Stimulated activated CD8-positive, alpha-beta memory T cell treated with anti-CD3 and anti-CD28 coated beads, Interleukin-7, amount 100 ng/mL, for 48 hours (primary cell): ENCODE measurements around the gene FADS2.

Experiments
- DNase-seq, 2 donors: peaks; one replicate each; pipeline ENCODE4 v3.0.0-alpha.2; 2020; ENCODE audit warnings: low read depth in 1 of 2; ENCODE audit errors: extremely low read depth in 1 of 2

FADS2 gene

DNA sequence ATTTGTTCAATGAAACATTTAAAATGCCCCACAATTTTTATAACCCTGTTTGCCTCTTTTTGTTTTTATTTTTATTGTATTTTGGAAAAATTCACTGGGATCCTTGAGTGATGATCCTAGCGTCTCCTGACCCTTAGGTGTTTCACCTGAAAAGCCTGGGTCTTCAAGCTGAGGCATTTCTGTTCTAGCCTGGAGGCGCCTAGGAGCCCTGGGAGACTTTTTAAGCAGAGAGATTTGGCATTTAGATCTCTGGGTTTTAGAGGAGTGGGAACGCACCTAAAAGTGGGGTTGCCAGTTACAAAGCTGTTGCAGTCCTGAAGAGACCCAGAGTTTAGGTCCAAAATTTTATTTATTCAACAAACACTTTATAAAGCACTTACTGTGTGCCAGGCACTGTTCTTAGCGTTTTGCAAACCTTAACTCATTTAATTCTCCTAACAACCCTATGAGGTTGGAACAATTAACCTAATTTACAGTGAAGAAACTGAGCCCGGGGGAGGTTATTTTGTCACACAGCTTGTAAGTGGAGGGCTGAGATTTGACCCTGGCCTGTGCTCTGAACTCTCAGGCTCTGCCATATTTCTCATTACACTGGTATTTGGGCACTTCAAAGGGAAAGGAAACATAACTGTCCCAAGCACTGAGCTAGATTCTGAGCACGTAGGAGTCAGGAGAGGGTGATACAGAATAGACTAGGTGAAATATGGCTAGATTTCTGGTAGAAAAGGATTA, 10.5 kb upstream of the FADS2 start:
- DNase-seq: no peak

DNA sequence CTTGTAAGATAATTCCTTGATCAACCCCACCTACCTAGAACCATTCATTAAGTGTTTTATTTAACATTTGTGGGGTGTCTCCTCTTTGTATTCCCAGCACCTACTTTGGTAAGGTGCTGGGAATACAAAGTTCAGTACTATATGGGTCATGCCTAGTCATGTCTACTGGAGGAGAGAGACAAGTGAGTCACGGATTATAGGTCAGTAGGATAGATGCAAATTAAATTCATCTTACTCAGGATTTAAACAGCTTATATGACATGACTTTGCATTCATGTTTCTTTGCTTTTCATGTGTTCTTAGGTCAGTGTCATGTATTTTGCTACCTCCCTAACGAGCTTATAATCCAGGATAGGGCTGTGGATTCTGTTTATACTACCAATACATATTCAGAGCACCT, 7.9 kb upstream of the FADS2 start:
- no peak for DNase-seq

- no peak for DNase-seq
Measured at GRCh38 chr11:61826930-61827570, 1.1 kb upstream of the FADS2 start.

DNA sequence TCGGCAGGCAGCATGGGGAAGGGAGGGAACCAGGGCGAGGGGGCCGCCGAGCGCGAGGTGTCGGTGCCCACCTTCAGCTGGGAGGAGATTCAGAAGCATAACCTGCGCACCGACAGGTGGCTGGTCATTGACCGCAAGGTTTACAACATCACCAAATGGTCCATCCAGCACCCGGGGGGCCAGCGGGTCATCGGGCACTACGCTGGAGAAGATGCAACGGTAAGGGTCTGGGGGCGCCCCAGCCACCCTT, 204 bp downstream of the FADS2 start:
- no peak for DNase-seq

- no peak for DNase-seq
Measured at GRCh38 chr11:61828629-61829407, 718 bp downstream of the FADS2 start.

- DNase-seq: no peak
Measured at GRCh38 chr11:61829806-61830205, 1.7 kb downstream of the FADS2 start.

DNA sequence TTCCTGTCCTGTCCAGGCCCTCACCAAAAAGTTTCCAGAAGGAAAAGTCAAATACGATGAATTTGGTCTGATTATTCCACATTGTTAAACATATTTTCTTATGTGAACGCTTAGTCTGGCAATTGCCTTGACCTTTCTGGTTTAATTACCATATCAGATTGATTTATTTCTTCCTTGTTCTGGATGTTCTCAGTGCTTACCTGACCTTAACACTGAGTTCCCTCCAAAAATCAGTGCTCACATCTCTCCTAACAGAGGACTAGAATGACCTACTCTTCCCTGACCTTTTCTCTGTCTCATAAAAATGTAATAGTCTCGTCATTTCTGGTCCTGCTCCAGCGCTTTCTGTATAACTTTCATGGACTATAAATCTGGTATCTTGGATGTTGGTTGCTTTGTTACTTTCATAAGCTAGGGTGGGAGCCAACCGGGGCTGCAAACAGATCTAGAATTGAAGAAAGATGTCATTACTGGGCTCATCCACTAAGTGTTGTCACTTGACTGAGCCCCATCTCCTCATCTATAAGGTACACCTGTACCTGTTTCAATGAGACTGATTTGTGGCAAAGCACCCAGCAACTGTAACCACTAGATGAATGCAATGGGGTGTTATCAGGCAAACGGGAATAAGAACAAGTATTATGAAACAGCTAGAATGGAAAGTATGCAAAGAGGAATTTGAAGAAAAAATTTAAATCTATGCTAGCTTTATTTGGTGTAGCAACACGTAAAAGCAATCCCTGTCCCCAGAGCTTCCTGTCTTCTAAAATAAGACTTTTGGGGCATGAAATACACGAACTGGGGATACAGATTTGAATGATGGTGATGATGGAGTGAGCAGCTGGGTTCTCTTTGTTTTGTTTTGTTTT, 2.4 kb downstream of the FADS2 start:
- DNase-seq: no peak

DNA sequence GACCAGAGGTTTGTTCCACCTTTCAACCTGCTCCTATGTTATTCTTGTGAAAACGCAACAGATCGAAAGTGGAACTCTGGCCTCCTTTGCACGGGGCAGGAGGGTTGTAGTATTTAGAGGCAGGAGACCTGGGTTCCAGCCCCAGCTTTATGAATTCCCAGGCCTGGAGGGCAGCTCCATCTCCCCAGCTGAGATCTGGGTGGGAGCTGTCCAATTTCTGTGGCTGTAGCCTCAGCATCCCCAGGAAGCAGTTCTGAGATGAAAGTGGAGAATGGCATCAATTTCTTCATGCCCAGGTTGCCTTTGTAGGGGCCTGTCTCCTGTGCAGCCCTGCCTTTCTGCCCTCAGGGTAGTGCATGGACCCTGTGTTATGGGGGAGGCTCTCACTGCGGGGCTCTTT, 4.1 kb downstream of the FADS2 start:
- no peak for DNase-seq

DNA sequence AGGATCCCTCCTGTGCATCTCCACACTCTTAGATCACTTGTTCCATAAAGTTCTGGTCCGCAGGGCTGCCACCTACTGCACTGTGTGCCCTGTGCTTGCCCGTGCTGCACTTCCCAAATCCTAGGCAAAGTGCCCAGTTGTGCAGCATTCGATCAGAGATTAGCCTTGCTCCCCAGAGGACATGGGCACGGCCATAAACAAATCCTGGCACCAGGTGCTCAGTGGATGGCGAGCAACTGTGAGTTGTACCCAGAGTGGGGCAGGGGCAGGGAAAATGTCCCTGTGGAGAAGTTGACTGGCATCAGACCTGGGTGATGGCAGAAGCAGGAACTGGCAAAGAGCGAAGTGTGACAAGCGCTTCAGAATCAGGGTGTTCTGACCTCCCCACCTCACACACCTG, 4.7 kb downstream of the FADS2 start:
- DNase-seq: no peak

DNA sequence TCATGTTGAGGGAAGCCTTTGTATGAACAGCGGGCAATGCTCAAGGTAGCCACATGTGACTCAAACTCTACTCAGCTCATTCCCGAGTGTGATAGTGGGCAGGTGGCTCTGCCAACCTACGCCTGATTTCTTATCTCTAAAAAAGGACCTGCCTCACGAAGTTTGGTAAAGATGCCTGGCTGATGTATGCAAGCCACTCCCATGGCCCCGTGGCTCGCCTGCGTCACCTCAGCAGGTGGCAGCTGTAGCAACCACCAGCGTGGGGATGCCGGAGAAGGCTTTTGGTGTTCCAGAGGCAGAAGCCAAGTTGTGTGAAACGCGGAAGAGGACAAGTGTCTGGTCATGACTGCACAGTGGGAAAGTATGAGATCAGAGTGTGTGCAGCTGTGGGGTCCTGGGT, 5.4 kb downstream of the FADS2 start:
- no peak for DNase-seq

DNA sequence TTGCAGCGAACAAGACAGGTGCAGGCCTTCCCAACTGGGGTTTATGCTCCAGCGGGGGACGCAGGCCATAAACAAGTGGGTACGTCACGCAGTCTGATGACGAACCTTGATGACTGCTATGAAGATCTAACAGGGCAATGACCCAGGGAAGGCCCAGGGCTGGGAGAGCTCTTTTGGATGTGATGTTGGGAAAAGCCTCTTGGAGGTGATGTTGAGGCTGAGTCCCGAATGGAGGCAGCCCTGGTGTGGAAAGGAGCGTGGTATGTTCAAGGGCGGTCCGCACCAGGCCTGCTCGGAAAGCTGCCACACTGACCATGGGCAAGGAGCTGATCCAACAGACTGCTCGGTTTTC, 5.8 kb downstream of the FADS2 start:
- no peak for DNase-seq

DNA sequence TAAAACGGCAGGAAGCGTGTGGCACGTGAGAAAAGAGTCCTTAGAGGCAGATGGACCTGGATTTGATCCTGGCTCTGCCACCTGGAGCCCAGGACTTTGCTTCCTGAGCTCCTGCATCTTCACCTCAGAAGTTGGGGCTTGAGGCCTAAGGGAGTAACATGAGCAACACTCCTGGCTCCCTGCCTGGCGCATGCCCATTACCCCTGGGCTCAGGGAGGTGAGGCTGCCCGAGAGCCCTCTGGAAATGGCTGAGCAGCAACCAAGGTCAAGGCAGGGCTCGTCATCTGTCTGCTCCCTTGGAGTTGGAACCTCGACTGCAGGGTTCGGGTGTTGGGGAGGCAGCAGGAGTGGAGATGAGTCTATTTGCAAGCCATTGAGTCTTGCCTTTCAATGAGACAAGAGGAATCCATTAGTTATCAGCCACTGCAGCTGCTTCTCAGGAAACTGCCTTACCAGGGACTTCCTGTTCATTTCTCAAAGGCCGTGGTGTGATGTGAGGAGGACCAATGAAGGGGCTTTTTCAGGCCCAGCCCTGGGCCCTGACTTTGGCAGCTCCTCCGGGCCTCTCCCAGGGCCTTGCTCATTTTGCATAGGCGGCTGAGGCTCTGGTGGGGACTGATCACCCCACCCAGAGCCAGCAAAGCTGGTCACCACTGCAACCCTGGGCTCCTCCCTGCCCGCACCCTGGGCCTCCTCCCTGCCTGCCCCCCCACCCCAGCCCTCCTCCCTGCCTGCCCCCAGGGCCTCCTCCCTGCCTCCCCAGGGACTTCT, 6.4 kb downstream of the FADS2 start:
- DNase-seq: no peak

DNA sequence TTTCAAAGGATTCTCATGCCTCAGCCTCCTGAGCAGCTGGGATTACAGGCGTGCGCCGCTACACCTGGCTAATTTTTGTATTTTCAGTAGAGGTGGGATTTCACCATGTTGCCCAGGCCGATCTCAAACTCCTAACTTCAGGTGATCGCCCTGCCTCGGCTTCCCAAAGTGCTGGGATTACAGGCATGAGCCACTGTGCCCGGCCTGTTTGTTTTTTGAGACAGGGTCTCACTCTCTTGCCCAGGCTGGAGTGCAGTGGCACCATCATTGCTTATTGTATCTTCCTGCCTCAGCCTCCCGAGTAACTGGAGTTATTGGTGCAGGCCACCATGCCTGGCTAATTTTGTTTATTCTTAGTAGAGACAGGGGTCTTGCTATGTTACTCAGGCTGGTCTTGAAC, 8.1 kb downstream of the FADS2 start:
- no peak for DNase-seq

DNA sequence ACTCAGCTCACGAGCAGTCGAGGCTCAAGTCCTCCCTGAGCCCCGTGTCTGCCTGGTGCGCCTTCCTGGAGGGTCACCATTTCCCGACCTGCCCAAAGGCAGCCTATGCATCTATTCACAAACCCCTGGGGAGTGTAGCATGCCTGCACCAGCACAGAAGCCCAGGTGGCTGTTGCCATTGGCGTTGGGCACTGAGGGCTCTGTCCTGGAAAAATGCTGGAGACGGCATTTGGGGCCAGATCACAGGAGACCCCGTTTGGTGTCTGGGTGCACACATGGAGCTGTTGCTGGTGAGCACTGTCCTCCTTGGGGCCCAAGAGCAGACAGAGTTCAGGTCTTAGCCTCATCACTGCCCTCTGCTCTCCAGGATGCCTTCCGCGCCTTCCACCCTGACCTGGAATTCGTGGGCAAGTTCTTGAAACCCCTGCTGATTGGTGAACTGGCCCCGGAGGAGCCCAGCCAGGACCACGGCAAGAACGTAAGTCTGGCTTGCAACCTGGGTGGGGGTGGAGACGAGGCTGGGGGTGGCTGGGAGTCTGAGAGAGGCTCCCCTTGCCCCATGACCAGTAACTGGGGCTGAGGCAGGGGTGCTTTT, 9.4 kb downstream of the FADS2 start:
- no peak for DNase-seq

- no peak for DNase-seq
Measured at GRCh38 chr11:61838501-61838900, 10.4 kb downstream of the FADS2 start.

- no peak for DNase-seq
Measured at GRCh38 chr11:61838921-61839320, 10.8 kb downstream of the FADS2 start.

- DNase-seq: no peak
Measured at GRCh38 chr11:61839742-61840141, 11.6 kb downstream of the FADS2 start.

GRCh38 chr11:61840371-61840770, 12.3 kb downstream of the FADS2 start:
- DNase-seq: no peak

DNA sequence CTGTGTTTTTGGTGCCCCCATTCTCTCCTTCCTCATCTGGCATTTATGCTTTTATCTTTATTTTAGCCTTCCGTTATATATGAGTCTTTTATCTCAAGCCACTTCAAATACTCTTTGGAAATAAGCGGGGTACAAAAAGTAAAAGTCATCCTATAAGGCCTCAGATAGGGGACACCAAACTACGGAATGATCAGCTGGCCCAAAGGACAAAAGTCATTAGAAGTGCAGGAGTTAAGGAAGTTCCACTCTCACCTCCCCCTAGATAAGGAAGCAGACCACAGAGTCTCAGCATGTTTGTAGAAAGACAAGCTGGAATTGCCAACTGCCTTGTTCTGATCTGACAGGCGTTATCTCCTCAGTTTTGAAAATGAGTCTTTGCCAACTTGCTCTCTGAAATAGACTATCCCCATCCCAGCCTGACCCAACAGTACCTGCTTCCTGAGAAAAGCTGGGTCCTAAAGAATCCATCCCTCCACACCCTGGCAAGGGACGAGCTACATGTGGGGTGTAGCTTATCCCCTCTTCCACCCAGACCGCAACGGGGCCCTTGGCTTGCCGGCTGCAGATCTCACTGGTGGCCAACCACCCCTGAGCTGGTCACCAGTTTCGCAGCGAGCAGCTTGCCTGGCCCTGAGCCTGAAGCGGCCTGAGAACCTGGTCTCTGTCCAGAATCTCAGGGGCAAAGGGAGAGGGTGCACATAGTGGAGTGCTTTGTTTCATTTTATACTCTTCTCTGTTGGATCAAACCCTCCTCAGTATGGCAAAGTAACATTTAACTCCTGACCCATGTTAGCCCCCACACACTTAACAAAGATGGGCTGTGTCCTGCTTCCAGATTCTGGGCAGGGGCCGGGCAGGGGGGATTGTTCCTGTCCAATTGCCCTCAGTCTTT, 13.8 kb downstream of the FADS2 start:
- DNase-seq: no peak

- DNase-seq: no peak
Measured at GRCh38 chr11:61842528-61842820, 14.4 kb downstream of the FADS2 start.
